ENCODE results near the gene APOL1. TPM values are rescaled to one million over a fixed set of nuclear protein-coding genes. Genes with fewer than 3 reads are reported as not detected.

The APOL1 gene
- polyA plus RNA-seq, 1 donor from 2014 or later, result not detected

GRCh38 chr22:36281781-36282327, 28.9 kb downstream of the APOL1 start:
- no peak overlapping the region for H3K4me3 ChIP-seq (ENCODE audit: low read length)
- no peaks in the 10 kb centered on the region for H3F3A ChIP-seq (ENCODE audit: insufficient read depth, low read length, poor library complexity, severe bottlenecking)
- H3K36me3 ChIP-seq (ENCODE audit: insufficient read depth, low read length), result no peaks in the 10 kb centered on the region
- no peaks in the 10 kb centered on the region for H4K20me1 ChIP-seq (ENCODE audit: insufficient read depth)
- no peaks in the 10 kb centered on the region for H3K9me3 ChIP-seq (ENCODE audit: low read length)
- H3K27ac ChIP-seq (ENCODE audit: low read length), result no peak overlapping the region
- H3K79me2 ChIP-seq (replicated peaks; ENCODE audit: insufficient read depth, low read length), result no peaks in the 10 kb centered on the region
- TF ChIP-seq REST (IDR thresholded peaks at IDR 0.05; ENCODE audit: borderline replicate concordance), result no peak
- no peak overlapping the region for H3K9ac ChIP-seq (ENCODE audit: low read length)
- H3K9me2 ChIP-seq (ENCODE audit: insufficient read depth, low read length), result no peaks in the 10 kb centered on the region
- H2AFZ ChIP-seq (ENCODE audit: low read depth, low read length), result no peak overlapping the region
- no peaks in the 10 kb centered on the region for H3K27me3 ChIP-seq (ENCODE audit: insufficient read depth, low read depth, low read length)
- no peak overlapping the region for H3K4me2 ChIP-seq (ENCODE audit: low read length)

GRCh38 chr22:36282328-36282831, 29.4 kb downstream of the APOL1 start:
- Histone ChIP-seq H3K36me3 (ENCODE audit: insufficient read depth, low read length) (no peaks in the 10 kb centered on the region), H3K27me3 (ENCODE audit: insufficient read depth, low read depth, low read length) (no peaks in the 10 kb centered on the region), H3K27ac (ENCODE audit: low read length) (no peak overlapping the region), H3K9me3 (ENCODE audit: low read length) (no peaks in the 10 kb centered on the region), H4K20me1 (ENCODE audit: insufficient read depth) (no peaks in the 10 kb centered on the region), H3K4me3 (ENCODE audit: low read length) (no peak overlapping the region), H3F3A (ENCODE audit: insufficient read depth, low read length, poor library complexity, severe bottlenecking) (no peaks in the 10 kb centered on the region), H2AFZ (ENCODE audit: low read depth, low read length) (no peak overlapping the region), H3K9ac (ENCODE audit: low read length) (no peak overlapping the region), H3K9me2 (ENCODE audit: insufficient read depth, low read length) (no peaks in the 10 kb centered on the region), H3K4me2 (ENCODE audit: low read length) (no peak overlapping the region), H3K79me2 (replicated peaks; ENCODE audit: insufficient read depth, low read length) (no peaks in the 10 kb centered on the region)
- TF ChIP-seq SMC3 (conservative IDR thresholded peaks at IDR 0.05; ENCODE audit: poor library complexity) (no peak), MXI1 (conservative IDR thresholded peaks at IDR 0.05; ENCODE audit: poor library complexity, severe bottlenecking) (no peak), CTCF (IDR thresholded peaks at IDR 0.05; ENCODE audit: poor library complexity, severe bottlenecking) (no peak), RAD21 (conservative IDR thresholded peaks at IDR 0.05) (no peak), TAF1 (IDR thresholded peaks at IDR 0.05; ENCODE audit: low read depth) (no peak), REST (IDR thresholded peaks at IDR 0.05; ENCODE audit: borderline replicate concordance) (no peak), POLR2AphosphoS5 (IDR thresholded peaks at IDR 0.05) (no peak), EZH2 (IDR thresholded peaks at IDR 0.05; ENCODE audit: borderline replicate concordance, insufficient read depth, low read length, poor library complexity, severe bottlenecking) (no peak), EP300 (conservative IDR thresholded peaks at IDR 0.05; ENCODE audit: poor library complexity, severe bottlenecking) (no peak)
